Fibroblast of skin of back (primary cell): ENCODE results near the gene PRKX.
"Not testable (repeated sequence)": the region's sequence is repeated elsewhere in the genome, so short reads cannot be mapped to it uniquely, and the experiment has no call there.

Experiments used
- DNase-seq: peaks from one replicate; pipeline ENCODE4 v3.0.0-alpha.2; 2013

PRKX gene

GRCh38 chrX:3576886-3577501 lies 136.5 kb downstream of the PRKX start:
- DNase-seq = peak; percentile 15

- peak; percentile 74 for DNase-seq
Observed at GRCh38 chrX:3567686-3568085, 145.8 kb downstream of the PRKX start.

GRCh38 chrX:3563451-3563850 lies 150.0 kb downstream of the PRKX start:
- no peak for DNase-seq

DNA sequence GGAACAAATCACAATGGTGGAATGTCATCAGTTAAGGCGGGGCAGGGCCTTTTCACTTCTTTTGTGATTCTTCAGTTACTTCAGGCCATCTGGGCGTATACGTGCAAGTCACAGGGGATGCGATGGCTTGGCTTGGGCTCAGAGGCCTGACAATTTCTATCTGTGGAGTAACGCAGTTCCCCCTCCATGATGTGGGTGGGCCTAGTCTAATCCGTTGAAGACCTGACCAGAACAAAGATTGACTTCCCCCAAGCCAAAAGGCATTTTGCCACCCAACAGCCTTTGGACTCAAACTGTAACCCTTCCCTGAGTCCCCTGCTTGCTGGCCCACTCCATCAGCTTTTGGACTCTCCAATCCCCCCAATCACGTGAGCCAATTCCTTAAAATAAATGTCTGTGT lies 153.4 kb downstream of the PRKX start:
- not testable (repeated sequence) for DNase-seq
